Fibroblast of lung (primary cell): ENCODE results near the gene SLAIN2. TPM values are rescaled to one million over a fixed set of nuclear protein-coding genes. Genes with fewer than 3 reads are reported as not detected.
A peak's percentile ranks its signal among the peaks of the same experiment; 100 is the strongest.

Experiments used
- DNase-seq, 2 donors: peaks; one replicate each; pipeline versions ENCODE4 v3.0.0 to v3.0.0-alpha.2; 2010; ENCODE audit warnings: low read depth in 2 of 2
- H2AFZ ChIP-seq: 2 replicates; pipeline ENCODE4 v1.5.1; 2012; ENCODE audit warnings: low read length, control low read depth, inconsistent platforms
- H3K27ac ChIP-seq: 2 replicates; pipeline ENCODE4 v1.5.1; 2011; ENCODE audit warnings: low read length, control low read depth; ENCODE audit not compliant: insufficient read depth
- H3K27me3 ChIP-seq: 2 replicates; pipeline ENCODE4 v1.5.1; 2011; ENCODE audit warnings: mild to moderate bottlenecking, low read length; ENCODE audit not compliant: control insufficient read depth, insufficient read depth
- H3K36me3 ChIP-seq: 2 replicates; pipeline ENCODE4 v1.5.1; 2011; ENCODE audit warnings: low read length; ENCODE audit not compliant: control insufficient read depth, insufficient read depth
- H3K4me1 ChIP-seq: 2 replicates; pipeline ENCODE4 v1.5.1; 2011; ENCODE audit warnings: low read length; ENCODE audit not compliant: control insufficient read depth, insufficient read depth; ENCODE audit errors: extremely low read depth
- H3K4me2 ChIP-seq: 2 replicates; pipeline ENCODE4 v1.5.1; 2011; ENCODE audit warnings: low read length, control low read depth; ENCODE audit not compliant: insufficient read depth; ENCODE audit errors: extremely low read depth
- H3K4me3 ChIP-seq, 4 experiments: fragments of 200-600 bp in 1 of 4; sonication (generic) in 1 of 4; replicated peaks in 1 of 4; 2 replicates each; pipeline ENCODE4 v1.5.1; 2011 to 2016; ENCODE audit warnings: low read length in 4 of 4, low read depth in 3 of 4, mild to moderate bottlenecking in 3 of 4, control low read depth in 2 of 4, inconsistent platforms in 1 of 4, mixed read lengths in 1 of 4; ENCODE audit not compliant: insufficient read depth in 1 of 4; ENCODE audit errors: control extremely low read depth in 1 of 4
- H3K79me2 ChIP-seq: 2 replicates; pipeline ENCODE4 v1.5.1; 2012; ENCODE audit warnings: mild to moderate bottlenecking, low read length, inconsistent platforms; ENCODE audit not compliant: control insufficient read depth, insufficient read depth
- H3K9ac ChIP-seq: 2 replicates; pipeline ENCODE4 v1.5.1; 2011; ENCODE audit warnings: mild to moderate bottlenecking, low read length, control low read depth; ENCODE audit not compliant: insufficient read depth
- H3K9me3 ChIP-seq: 2 replicates; pipeline ENCODE4 v1.5.1; 2012; ENCODE audit warnings: low read depth, low read length; ENCODE audit not compliant: control insufficient read depth, insufficient read depth
- H4K20me1 ChIP-seq: 2 replicates; pipeline ENCODE4 v1.5.1; 2011; ENCODE audit warnings: low read length; ENCODE audit not compliant: control insufficient read depth, insufficient read depth; ENCODE audit errors: extremely low read depth
- CTCF ChIP-seq, 2 donors: IDR thresholded peaks in 1 of 2; conservative IDR thresholded peaks in 1 of 2; 1 replicate in 1 of 2; 2 replicates in 1 of 2; pipeline ENCODE4 v1.5.1; 2011 to 2012; ENCODE audit warnings: low read length in 2 of 2, control low read depth in 1 of 2, inconsistent platforms in 1 of 2, low read depth in 1 of 2, mild to moderate bottlenecking in 1 of 2
- EZH2 ChIP-seq: IDR thresholded peaks from 2 replicates; pipeline ENCODE4 v1.5.1; 2012; ENCODE audit warnings: low read length, control low read depth, mild to moderate bottlenecking; ENCODE audit errors: missing control alignments
- polyA plus RNA-seq, 2 donors: library from polyadenylated mRNA; depleted of rRNA in 1 of 2; stranded (reverse) in 1 of 2; unstranded in 1 of 2; fragments of >200 nt; gene quantifications; 2 replicates each; pipeline ENCODE4 v1.2.1, GENCODE V29; 2011 to 2012; ENCODE audit warnings: missing spikeins in 1 of 2
- total RNA-seq: library from RNA; depleted of rRNA; stranded (reverse); fragments of >200 nt; gene quantifications from 2 replicates; pipeline ENCODE4 v1.2.1, GENCODE V29; 2014

Gene SLAIN2
- total and polyA plus RNA-seq, 2 donors (not counting 1 experiment from before 2014, with no cell fraction given) = 34.2 to 57.4 TPM

- Histone ChIP-seq H3K9ac (no peak overlapping the region), H3K27me3 (no peaks in the 10 kb centered on the region), H3K27ac (no peak overlapping the region), H3K4me1 (no peaks in the 10 kb centered on the region), H3K9me3 (no peaks in the 10 kb centered on the region), H3K79me2 (no peaks in the 10 kb centered on the region), H3K4me2 (no peak overlapping the region), H3K36me3 (no peaks in the 10 kb centered on the region), H4K20me1 (no peaks in the 10 kb centered on the region), H3K4me3 (no peak overlapping the region), H2AFZ (no peak overlapping the region)
- no peak for DNase-seq
- TF ChIP-seq EZH2 = no peak
- no peak for TF ChIP-seq CTCF (conservative IDR thresholded peaks at IDR 0.05 in 1 of 2, IDR thresholded peaks at IDR 0.05 in 1 of 2; ENCODE audit: low read depth in 1 of 2, low read length in 2 of 2)
These were observed 64.6 kb downstream of the SLAIN2 start for GRCh38 chr4:48405924-48406323.

GRCh38 chr4:48409203-48409602, 67.9 kb downstream of the SLAIN2 start:
- H3K27me3 ChIP-seq = no peaks in the 10 kb centered on the region
- no peak overlapping the region for H3K4me2 ChIP-seq
- peak in 1 of 2 donors; percentile 7 for DNase-seq
- H3K9ac ChIP-seq = no peak overlapping the region
- TF ChIP-seq CTCF (conservative IDR thresholded peaks at IDR 0.05 in 1 of 2, IDR thresholded peaks at IDR 0.05 in 1 of 2; ENCODE audit: low read depth in 1 of 2, low read length in 2 of 2) (no peak), EZH2 (no peak)
- H3K36me3 ChIP-seq = peaks cover 1% of the 10 kb centered on the region
- no peak overlapping the region for H3K27ac ChIP-seq
- H2AFZ ChIP-seq = no peak overlapping the region
- H3K4me3 ChIP-seq = no peak overlapping the region
- no peaks in the 10 kb centered on the region for H3K79me2 ChIP-seq
- H3K9me3 ChIP-seq = no peaks in the 10 kb centered on the region
- H3K4me1 ChIP-seq = no peaks in the 10 kb centered on the region
- no peaks in the 10 kb centered on the region for H4K20me1 ChIP-seq

GRCh38 chr4:48410812-48411211, 69.5 kb downstream of the SLAIN2 start:
- H3K36me3 ChIP-seq = peaks cover 1% of the 10 kb centered on the region
- H4K20me1 ChIP-seq = no peaks in the 10 kb centered on the region
- no peaks in the 10 kb centered on the region for H3K9me3 ChIP-seq
- TF ChIP-seq EZH2 (no peak), CTCF (conservative IDR thresholded peaks at IDR 0.05 in 1 of 2, IDR thresholded peaks at IDR 0.05 in 1 of 2; ENCODE audit: low read depth in 1 of 2, low read length in 2 of 2) (no peak)
- H2AFZ ChIP-seq = no peak overlapping the region
- H3K79me2 ChIP-seq = no peaks in the 10 kb centered on the region
- no peak for DNase-seq
- H3K4me3 ChIP-seq = no peak overlapping the region
- H3K27ac ChIP-seq = no peak overlapping the region
- no peak overlapping the region for H3K9ac ChIP-seq
- no peak overlapping the region for H3K4me2 ChIP-seq
- H3K4me1 ChIP-seq = no peaks in the 10 kb centered on the region
- H3K27me3 ChIP-seq = no peaks in the 10 kb centered on the region
